H1 (cell line): ENCODE measurements around the gene NUP50. TPM values are rescaled to one million over a fixed set of nuclear protein-coding genes. Genes with fewer than 3 reads are reported as not detected.

Source experiments
- ASH2L ChIP-seq: fragments of 200-600, 300-600 bp; sonication (generic); IDR thresholded peaks from one replicate; pipeline ENCODE4 v1.7.1; 2017; ENCODE audit warnings: low read length
- CREB1 ChIP-seq: IDR thresholded peaks from 2 replicates; pipeline ENCODE4 v1.6.1; 2012; ENCODE audit warnings: inconsistent platforms
- GTF2F1 ChIP-seq: IDR thresholded peaks from 2 replicates; pipeline ENCODE4 v1.6.1; 2012; ENCODE audit warnings: low read depth, low read length, improper control_type of control experiment, borderline replicate concordance
- SP4 ChIP-seq: IDR thresholded peaks from 2 replicates; pipeline ENCODE4 v1.6.1; 2012; ENCODE audit warnings: low read length, inconsistent platforms
- SRF ChIP-seq: IDR thresholded peaks from 2 replicates; pipeline ENCODE4 v1.6.1; 2011; ENCODE audit warnings: mild to moderate bottlenecking, low read depth, low read length, moderate library complexity
- TCF12 ChIP-seq: IDR thresholded peaks from 2 replicates; pipeline ENCODE4 v1.6.1; 2011; ENCODE audit warnings: low read depth, mild to moderate bottlenecking, low read length
- YY1 ChIP-seq: IDR thresholded peaks from 2 replicates; pipeline ENCODE4 v1.6.1; 2011; ENCODE audit warnings: low read depth, mild to moderate bottlenecking, low read length
- polyA plus RNA-seq, 7 experiments: library from polyadenylated mRNA; depleted of rRNA in 3 of 7; stranded (reverse) in 5 of 7; unstranded in 2 of 7; fragments of >200 nt in 5 of 7; fragments of 200-250 nt in 2 of 7; gene quantifications; 1 replicate in 5 of 7; 2 replicates in 1 of 7; 4 replicates in 1 of 7; pipeline versions ENCODE4 v1.2.1 to v1.2.3, GENCODE V29; 2011 to 2013; ENCODE audit warnings: missing spikeins in 2 of 7, mixed read lengths in 2 of 7
- total RNA-seq: library from RNA; stranded (reverse); fragmentation: NEBNext Ultra II Directional; extraction: Animal tissue kit (Norgen Biotek cat#: 25700); gene quantifications from 2 replicates; pipeline ENCODE4 v1.2.1, GENCODE V29; 2021

The NUP50 gene
- total and polyA plus RNA-seq, 2 of the 8 experiments (the other 6 are each of a cell fraction or from before 2014, with no cell fraction given), result 20.0 to 112 TPM

DNA sequence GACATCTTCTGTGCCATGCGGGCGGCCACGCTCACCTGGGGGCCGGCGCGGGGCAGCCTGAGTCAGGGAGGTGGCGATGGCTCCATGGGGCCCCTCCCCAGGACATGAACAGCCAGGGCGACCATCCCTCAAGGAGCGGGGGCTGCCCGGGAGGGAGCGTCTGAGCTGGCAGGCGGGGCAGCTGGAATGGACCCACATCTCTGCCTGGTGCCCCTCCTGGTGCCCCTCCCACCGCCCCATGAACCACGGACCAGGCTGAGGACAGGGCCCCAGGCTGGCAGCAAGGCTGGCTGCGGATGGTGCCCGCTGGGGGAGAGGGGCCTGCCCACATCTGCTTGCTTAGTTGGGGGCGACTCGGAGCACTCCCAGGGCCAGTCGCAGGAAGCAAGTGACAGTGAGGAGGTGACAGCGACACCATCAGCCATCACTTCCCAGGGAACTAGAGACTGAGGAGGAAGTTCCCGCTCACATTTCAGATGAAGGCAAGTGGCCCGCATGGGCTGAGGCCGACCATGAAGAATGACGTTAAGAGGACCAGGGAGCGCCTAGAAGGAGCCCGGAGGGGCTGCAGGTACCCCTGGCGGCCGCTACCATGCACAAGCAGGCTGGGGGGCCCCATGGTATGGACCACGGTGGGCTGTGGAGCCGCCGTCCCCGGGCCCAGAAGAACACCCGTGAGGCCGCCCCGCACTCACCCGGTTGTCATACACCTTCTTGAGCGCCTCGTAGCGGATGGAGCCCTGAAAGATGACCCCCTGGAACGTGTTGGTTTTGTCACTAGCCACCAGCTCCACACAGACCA lies 39.6 kb downstream of the NUP50 start (continued):
- TF ChIP-seq GTF2F1, result no peak
- TF ChIP-seq CREB1, result no peak
- no peak for TF ChIP-seq SRF
- TF ChIP-seq TCF12, result no peak
- no peak for TF ChIP-seq ASH2L
- no peak for TF ChIP-seq SP4
- TF ChIP-seq YY1, result no peak
- TF ChIP-seq, all 59 proteins: peak for 0
